Right renal pelvis (tissue), 4 donors: Measurements from ENCODE around the gene ZFC3H1. TPM values are rescaled to one million over a fixed set of nuclear protein-coding genes. Genes with fewer than 3 reads are reported as not detected.
"Not testable (repeated sequence)": the region's sequence is repeated elsewhere in the genome, so short reads cannot be mapped to it uniquely, and the experiment has no call there.

Experiments used
- DNase-seq, 4 donors: peaks; one replicate each; pipeline ENCODE4 v3.0.0-alpha.2; 2013; ENCODE audit warnings: low read depth in 4 of 4, low spot score in 3 of 4, missing footprints in 1 of 4
- polyA plus RNA-seq, 4 donors: library from polyadenylated mRNA; unstranded; fragments of 120-200 nt; gene quantifications; one replicate each; pipeline ENCODE4 v1.2.1, GENCODE V29; 2013; ENCODE audit not compliant: insufficient read length in 4 of 4

ZFC3H1 gene, protein sequence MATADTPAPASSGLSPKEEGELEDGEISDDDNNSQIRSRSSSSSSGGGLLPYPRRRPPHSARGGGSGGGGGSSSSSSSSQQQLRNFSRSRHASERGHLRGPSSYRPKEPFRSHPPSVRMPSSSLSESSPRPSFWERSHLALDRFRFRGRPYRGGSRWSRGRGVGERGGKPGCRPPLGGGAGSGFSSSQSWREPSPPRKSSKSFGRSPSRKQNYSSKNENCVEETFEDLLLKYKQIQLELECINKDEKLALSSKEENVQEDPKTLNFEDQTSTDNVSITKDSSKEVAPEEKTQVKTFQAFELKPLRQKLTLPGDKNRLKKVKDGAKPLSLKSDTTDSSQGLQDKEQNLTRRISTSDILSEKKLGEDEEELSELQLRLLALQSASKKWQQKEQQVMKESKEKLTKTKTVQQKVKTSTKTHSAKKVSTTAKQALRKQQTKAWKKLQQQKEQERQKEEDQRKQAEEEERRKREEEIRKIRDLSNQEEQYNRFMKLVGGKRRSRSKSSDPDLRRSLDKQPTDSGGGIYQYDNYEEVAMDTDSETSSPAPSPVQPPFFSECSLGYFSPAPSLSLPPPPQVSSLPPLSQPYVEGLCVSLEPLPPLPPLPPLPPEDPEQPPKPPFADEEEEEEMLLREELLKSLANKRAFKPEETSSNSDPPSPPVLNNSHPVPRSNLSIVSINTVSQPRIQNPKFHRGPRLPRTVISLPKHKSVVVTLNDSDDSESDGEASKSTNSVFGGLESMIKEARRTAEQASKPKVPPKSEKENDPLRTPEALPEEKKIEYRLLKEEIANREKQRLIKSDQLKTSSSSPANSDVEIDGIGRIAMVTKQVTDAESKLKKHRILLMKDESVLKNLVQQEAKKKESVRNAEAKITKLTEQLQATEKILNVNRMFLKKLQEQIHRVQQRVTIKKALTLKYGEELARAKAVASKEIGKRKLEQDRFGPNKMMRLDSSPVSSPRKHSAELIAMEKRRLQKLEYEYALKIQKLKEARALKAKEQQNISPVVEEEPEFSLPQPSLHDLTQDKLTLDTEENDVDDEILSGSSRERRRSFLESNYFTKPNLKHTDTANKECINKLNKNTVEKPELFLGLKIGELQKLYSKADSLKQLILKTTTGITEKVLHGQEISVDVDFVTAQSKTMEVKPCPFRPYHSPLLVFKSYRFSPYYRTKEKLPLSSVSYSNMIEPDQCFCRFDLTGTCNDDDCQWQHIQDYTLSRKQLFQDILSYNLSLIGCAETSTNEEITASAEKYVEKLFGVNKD (N-terminal part only)
- 10 to 100 TPM; 57.3 to 75.2 (median 68.5) TPM for polyA plus RNA-seq

DNA sequence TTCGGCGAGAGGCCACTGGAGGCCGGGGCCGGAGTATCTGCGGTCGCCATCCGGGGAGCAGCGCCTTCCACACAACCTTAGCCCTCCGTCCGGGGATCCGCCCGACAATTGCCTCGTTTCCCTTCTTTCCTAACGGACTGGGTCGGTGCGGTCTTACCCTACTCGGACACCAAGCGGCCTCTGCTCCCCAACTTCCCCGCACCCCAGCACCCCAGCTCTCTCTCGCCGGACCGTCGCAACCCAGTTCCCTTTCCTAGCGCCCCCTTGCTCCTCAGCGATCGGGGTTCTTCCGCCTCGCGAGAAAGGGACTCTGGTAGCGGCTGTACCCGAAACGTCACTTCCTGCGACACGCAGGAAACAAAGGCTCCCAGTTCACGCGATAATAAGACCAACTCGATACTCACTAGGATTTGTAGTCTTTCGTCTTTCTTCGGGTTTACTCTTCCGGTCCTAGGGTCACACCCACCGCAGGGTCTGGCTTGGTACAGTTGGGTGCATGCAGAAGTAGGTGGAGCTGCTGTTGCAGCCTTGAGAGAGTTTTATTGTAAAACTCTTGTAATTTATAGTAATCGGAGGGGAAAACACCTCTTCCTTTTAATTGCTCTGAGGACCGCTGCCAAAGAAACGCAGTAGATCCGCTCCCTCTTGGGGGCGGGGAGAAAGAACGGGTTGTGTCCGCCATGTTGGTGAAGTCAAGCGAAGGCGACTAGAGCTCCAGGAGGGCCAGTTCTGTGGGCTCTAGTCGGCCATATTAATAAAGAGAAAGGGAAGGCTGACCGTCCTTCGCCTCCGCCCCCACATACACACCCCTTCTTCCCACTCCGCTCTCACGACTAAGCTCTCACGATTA is at the start of gene ZFC3H1, which contains the start of gene THAP2:
Gene ZFC3H1 (minus strand): TSS at position 288 of the 850 bp plus-strand sequence. CDS start 238 bp downstream, at position 50.
Gene THAP2 (plus strand): TSS at position 741 of the 850 bp plus-strand sequence. CDS start 209 bp downstream, outside the sequence.
- peak; percentile 92 to 98 (median 97) for DNase-seq

DNA sequence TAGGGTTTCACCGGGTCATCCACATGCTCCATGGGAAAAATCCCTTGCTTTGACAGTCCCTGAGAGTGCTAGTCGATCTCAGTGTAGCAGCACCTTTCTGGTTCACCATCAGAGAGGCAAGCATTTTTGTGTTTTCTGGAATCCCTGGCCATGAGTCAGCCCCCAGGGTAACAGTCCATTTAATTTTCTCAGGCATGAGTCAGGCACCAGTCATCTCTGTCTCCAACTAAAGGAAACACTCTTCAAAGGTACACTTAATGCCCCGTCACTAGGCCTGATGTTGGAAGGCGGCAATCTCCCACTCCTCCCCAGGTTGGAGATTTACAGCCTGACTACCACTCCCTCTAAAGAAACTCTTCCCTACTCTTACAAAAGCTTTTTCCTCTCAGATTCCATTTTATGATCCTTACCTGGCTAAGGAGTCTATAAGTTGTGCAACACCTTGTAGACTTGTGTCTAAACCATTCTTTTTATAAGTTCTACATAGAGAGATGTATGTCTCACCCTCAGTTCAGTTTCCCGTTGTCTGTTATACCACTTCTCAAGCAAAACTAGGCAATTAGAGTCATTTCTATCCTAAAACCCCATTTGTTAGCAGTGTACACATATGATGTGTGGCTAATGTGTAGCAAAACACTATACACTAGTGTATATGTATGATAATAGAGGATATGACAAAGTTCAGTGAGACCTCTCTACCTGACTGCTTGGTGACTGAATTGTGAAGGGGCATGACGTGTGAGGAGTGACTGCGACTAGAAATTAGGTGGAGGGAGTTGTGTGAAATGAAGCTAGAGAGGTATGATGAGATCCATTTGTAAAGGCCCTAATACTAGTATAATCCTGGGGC is 46.9 kb upstream of the ZFC3H1 start:
- no peak for DNase-seq

DNA sequence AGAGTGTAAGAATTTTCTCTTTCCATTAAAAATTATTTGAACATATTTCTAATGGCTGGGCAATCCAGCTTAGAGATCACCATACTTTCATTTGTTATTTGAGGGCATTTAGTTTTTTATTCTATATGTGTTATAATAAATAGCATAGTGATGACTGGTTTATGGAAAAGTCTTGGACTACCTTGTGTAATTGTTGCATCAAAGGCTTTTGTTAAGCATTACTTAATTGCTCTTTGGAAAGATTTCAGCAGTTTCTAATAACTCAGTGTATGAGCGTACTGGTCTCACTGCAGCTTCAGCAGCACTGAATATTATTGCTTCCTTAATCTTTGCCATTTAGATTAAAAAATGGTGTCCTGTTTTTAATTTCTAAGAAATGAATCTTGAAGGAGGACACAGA is 45.0 kb upstream of the ZFC3H1 start:
- DNase-seq = no peak

DNA sequence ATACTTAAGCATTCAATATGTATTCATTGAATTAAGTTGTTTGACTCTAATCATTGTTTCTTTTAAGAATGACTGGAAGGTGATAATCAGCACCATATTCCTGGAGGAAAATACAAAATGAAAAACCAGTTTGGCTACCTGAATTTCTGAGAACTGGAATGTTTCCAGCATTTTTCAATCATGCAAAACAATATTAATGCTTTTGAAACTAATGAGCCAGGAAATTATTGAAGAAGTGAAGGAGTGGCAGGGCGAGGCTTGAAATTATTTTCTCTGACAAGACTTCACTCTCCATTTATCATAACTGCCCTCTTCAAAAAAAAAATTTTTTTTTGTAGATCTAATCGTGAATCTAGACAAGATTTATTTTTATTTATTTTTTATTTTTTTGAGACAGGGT is 41.3 kb upstream of the ZFC3H1 start:
- no peak for DNase-seq

DNA sequence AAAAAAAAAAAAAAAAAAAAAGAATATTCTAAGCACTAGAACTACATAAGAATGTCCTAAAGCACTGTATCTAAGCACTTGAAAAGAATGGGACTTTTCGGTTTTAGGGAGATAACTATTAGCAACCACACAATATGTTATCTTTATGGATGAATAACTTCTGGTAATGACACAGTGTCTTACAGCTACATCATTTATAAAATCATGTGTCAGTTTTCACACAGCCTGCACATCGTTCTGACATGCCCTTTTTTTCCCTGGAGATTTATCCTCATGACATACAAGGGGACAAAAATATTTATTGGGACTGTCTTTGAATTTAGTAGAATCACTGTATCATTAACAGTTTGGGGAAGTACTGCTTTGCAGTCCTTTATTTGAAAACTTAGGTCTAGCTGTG is 39.6 kb upstream of the ZFC3H1 start:
- DNase-seq = no peak

DNA sequence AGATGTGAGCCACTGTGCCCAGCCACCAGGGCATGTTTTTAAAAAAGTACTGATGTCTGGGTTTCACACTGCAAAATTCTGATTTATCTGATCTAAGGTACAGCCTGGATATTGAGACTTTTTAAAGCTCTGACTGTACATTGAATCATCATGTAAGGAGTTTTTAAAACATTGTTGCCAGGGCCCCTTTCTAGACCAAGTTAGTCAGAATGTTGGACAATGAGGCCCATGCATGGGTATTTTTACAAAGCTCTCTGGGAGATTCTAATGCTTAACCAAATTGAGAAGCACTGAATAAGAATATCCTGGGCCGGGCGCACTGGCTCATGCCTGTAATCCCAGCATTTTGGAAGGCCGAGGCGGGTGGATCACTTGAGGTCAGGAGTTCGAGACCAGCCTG is 38.9 kb upstream of the ZFC3H1 start:
- DNase-seq = no peak

DNA sequence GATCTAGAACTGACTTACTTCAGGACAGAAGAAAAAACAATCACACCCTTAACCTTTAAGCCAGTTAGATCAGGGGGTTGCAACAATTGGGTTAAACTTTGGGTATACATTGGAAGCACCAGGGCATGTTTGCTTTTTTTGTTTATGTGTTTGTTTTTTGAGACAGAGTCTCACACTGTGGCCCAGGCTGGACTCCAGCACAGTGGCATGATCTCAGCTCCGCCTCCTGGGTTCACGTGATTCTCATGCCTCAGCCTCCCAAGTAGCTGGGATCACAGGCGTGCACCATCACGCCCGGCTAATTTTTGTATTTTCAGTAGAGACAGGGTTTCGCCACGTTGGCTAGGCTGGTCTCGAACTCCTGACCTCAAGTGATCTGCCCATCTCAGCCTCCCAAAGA is 38.5 kb upstream of the ZFC3H1 start:
- not testable (repeated sequence) for DNase-seq

- no peak for DNase-seq
Observed at GRCh38 chr12:71695782-71696181, 32.1 kb upstream of the ZFC3H1 start.

GRCh38 chr12:71694099-71694820 is 30.6 kb upstream of the ZFC3H1 start:
- no peak for DNase-seq

DNA sequence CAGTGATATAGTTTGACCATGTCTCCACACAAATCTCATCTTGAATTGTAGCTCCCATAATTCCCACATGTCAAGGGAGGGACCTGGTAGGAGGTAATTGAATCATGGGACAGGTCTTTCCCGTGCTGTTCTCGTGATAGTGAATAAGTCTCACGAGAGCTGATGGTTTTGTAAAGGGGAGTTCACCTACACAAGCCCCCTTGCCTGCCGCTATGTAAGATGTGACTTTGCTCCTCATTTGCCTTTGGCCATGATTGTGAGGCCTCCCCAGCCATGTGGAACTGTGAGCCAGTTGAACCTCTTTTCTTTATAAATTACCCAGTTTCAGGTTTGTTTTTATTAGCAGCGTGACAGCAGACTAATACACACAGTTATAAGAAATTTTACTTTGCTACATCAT is 30.0 kb upstream of the ZFC3H1 start:
- not testable (repeated sequence) for DNase-seq

DNA sequence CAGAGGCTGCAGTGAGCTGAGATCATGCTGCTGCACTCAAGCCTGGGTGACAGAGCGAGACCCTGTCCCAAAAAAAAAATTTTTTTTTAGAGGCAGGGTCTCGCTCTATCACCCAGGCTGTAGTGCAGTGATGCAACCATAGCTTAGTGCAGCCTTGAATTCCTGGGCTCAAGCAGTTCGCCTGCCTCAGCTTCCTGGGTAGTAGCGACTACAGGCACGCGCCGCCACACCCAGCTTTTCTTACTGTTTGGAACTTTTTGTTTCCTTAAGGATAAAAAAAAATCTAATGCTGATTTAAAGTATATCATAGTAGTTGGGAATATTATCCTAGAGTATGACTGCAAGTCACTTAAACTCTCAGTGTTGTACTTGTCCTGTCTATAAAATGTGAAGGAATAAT is 29.5 kb upstream of the ZFC3H1 start:
- DNase-seq = no peak

GRCh38 chr12:71691504-71692129 is 28.0 kb upstream of the ZFC3H1 start:
- no peak for DNase-seq

GRCh38 chr12:71688961-71689570 is 25.4 kb upstream of the ZFC3H1 start:
- no peak for DNase-seq

DNA sequence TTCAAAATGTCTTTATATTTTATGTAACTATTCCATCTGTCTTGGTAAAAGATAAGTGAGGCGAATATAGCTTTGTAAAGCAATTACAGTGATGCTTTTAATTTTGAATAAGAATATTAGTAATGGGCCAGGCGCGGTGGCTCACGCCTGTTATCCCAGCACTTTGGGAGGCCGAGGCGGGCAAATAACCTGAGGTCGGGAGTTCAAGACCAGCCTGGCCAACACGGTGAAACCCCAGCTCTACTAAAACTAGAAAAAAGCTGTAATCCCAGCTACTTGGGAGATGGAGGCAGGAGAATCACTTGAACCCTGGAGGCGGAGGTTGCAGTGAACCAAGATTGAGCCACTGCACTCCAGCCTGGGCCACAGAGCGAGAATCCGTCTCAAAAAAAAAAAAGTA is 23.5 kb upstream of the ZFC3H1 start:
- DNase-seq = not testable (repeated sequence)

GRCh38 chr12:71686658-71687025 is 23.0 kb upstream of the ZFC3H1 start:
- DNase-seq = no peak

GRCh38 chr12:71685914-71686657 is 22.4 kb upstream of the ZFC3H1 start, which contains the start of gene TMEM19:
TSS of gene TMEM19 (plus strand) at chr12:71686082. CDS start at chr12:71686681, 599 bp downstream.
- DNase-seq = peak; percentile 76 to 78 (median 78)
